Measurements from ENCODE around the gene TTLL5.

The TTLL5 gene

GRCh38 chr14:75660630-75661498 is at the start of gene TTLL5, which contains the start of gene ERG28:
Gene TTLL5 (plus strand): TSS chr14:75661246. CDS start chr14:75663150, 1,904 bp downstream.
Gene ERG28 (minus strand): TSS chr14:75660876. CDS start chr14:75657502, 3,374 bp downstream.
- DNase-seq (ENCODE audit: low spot score) = peak; percentile 98

- no peak for DNase-seq (ENCODE audit: low spot score)
Measured at GRCh38 chr14:75612157-75612556, 48.9 kb upstream of the TTLL5 start.

- no peak for DNase-seq (ENCODE audit: low spot score)
Measured at GRCh38 chr14:75614179-75614578, 46.9 kb upstream of the TTLL5 start.

- DNase-seq (ENCODE audit: low spot score) = no peak
Measured at GRCh38 chr14:75615200-75615599, 45.8 kb upstream of the TTLL5 start.

- DNase-seq (ENCODE audit: low spot score) = no peak
Measured at GRCh38 chr14:75619548-75619947, 41.5 kb upstream of the TTLL5 start.

GRCh38 chr14:75625034-75625433 is 36.0 kb upstream of the TTLL5 start:
- DNase-seq (ENCODE audit: low spot score) = no peak

GRCh38 chr14:75626396-75626795 is 34.6 kb upstream of the TTLL5 start:
- no peak for DNase-seq (ENCODE audit: low spot score)

- DNase-seq (ENCODE audit: low spot score) = no peak
Measured at GRCh38 chr14:75626863-75627262, 34.2 kb upstream of the TTLL5 start.

- DNase-seq (ENCODE audit: low spot score) = no peak
Measured at GRCh38 chr14:75627406-75627805, 33.6 kb upstream of the TTLL5 start.

- no peak for DNase-seq (ENCODE audit: low spot score)
Measured at GRCh38 chr14:75628816-75629215, 32.2 kb upstream of the TTLL5 start.

- DNase-seq (ENCODE audit: low spot score) = no peak
Measured at GRCh38 chr14:75630695-75631452, 30.2 kb upstream of the TTLL5 start.

GRCh38 chr14:75631453-75631831 is 29.6 kb upstream of the TTLL5 start:
- no peak for DNase-seq (ENCODE audit: low spot score)

GRCh38 chr14:75634848-75635247 is 26.2 kb upstream of the TTLL5 start:
- no peak for DNase-seq (ENCODE audit: low spot score)

- DNase-seq (ENCODE audit: low spot score) = peak; percentile 54
Measured at GRCh38 chr14:75636100-75636692, 24.9 kb upstream of the TTLL5 start.

- no peak for DNase-seq (ENCODE audit: low spot score)
Measured at GRCh38 chr14:75640876-75641275, 20.2 kb upstream of the TTLL5 start.

- DNase-seq (ENCODE audit: low spot score) = no peak
Measured at GRCh38 chr14:75643985-75644384, 17.1 kb upstream of the TTLL5 start.

- no peak for DNase-seq (ENCODE audit: low spot score)
Measured at GRCh38 chr14:75645056-75645455, 16.0 kb upstream of the TTLL5 start.

GRCh38 chr14:75646762-75647161 is 14.3 kb upstream of the TTLL5 start:
- DNase-seq (ENCODE audit: low spot score) = no peak

- DNase-seq (ENCODE audit: low spot score) = no peak
Measured at GRCh38 chr14:75647640-75648039, 13.4 kb upstream of the TTLL5 start.

GRCh38 chr14:75648066-75648838 is 12.8 kb upstream of the TTLL5 start:
- no peak for DNase-seq (ENCODE audit: low spot score)

GRCh38 chr14:75649337-75649736 is 11.7 kb upstream of the TTLL5 start:
- DNase-seq (ENCODE audit: low spot score) = no peak

GRCh38 chr14:75649773-75650172 is 11.3 kb upstream of the TTLL5 start:
- no peak for DNase-seq (ENCODE audit: low spot score)
